ENCODE data around the gene AQP9. TPM values are rescaled to one million over a fixed set of nuclear protein-coding genes. Genes with fewer than 3 reads are reported as not detected.
"Not testable (repeated sequence)": the region's sequence is repeated elsewhere in the genome, so short reads cannot be mapped to it uniquely, and the experiment has no call there.

AQP9 gene
- total RNA-seq, 1 donor from 2014 or later: 2.1 TPM

- Histone ChIP-seq H3K9me3 (ENCODE audit: control insufficient read depth in 3 of 3, low read length in 3 of 3) (no peaks in the 10 kb centered on the region), H3K27ac (ENCODE audit: low read depth, low read length) (no peak overlapping the region), H3K4me1 (ENCODE audit: control insufficient read depth in 3 of 3, insufficient read depth in 3 of 3, low read length in 3 of 3) (no peaks in the 10 kb centered on the region), H3K27me3 (ENCODE audit: control insufficient read depth in 3 of 3, insufficient read depth in 3 of 3, low read length in 3 of 3) (no peaks in the 10 kb centered on the region), H3K36me3 (ENCODE audit: control insufficient read depth in 3 of 3, insufficient read depth in 3 of 3, low read length in 3 of 3) (no peaks in the 10 kb centered on the region), H3K9ac (ENCODE audit: low read depth in 1 of 3, low read length in 3 of 3) (no peak overlapping the region), H3K4me3 (ENCODE audit: low read length in 3 of 3) (no peak overlapping the region)
Observed at GRCh38 chr15:58200739-58201138, 62.6 kb downstream of the AQP9 start.

GRCh38 chr15:58201516-58201915, 63.3 kb downstream of the AQP9 start:
- no peaks in the 10 kb centered on the region for H3K36me3 ChIP-seq (ENCODE audit: control insufficient read depth in 3 of 3, insufficient read depth in 3 of 3, low read length in 3 of 3)
- H3K9me3 ChIP-seq (ENCODE audit: control insufficient read depth in 3 of 3, low read length in 3 of 3): no peaks in the 10 kb centered on the region
- H3K27me3 ChIP-seq (ENCODE audit: control insufficient read depth in 3 of 3, insufficient read depth in 3 of 3, low read length in 3 of 3): no peaks in the 10 kb centered on the region
- H3K4me1 ChIP-seq (ENCODE audit: control insufficient read depth in 3 of 3, insufficient read depth in 3 of 3, low read length in 3 of 3): no peaks in the 10 kb centered on the region
- H3K4me3 ChIP-seq (ENCODE audit: low read length in 3 of 3): no peak overlapping the region
- H3K9ac ChIP-seq (ENCODE audit: low read depth in 1 of 3, low read length in 3 of 3): no peak overlapping the region
- no peak overlapping the region for H3K27ac ChIP-seq (ENCODE audit: low read depth, low read length)

GRCh38 chr15:58203537-58203936, 65.4 kb downstream of the AQP9 start:
- Histone ChIP-seq H3K9me3 (ENCODE audit: control insufficient read depth in 3 of 3, low read length in 3 of 3) (no peaks in the 10 kb centered on the region), H3K4me1 (ENCODE audit: control insufficient read depth in 3 of 3, insufficient read depth in 3 of 3, low read length in 3 of 3) (no peaks in the 10 kb centered on the region), H3K4me3 (ENCODE audit: low read length in 3 of 3) (no peak overlapping the region), H3K27ac (ENCODE audit: low read depth, low read length) (no peak overlapping the region), H3K9ac (ENCODE audit: low read depth in 1 of 3, low read length in 3 of 3) (no peak overlapping the region), H3K36me3 (ENCODE audit: control insufficient read depth in 3 of 3, insufficient read depth in 3 of 3, low read length in 3 of 3) (no peaks in the 10 kb centered on the region), H3K27me3 (ENCODE audit: control insufficient read depth in 3 of 3, insufficient read depth in 3 of 3, low read length in 3 of 3) (no peaks in the 10 kb centered on the region)

GRCh38 chr15:58206151-58206550, 68.0 kb downstream of the AQP9 start:
- Histone ChIP-seq H3K4me3 (ENCODE audit: low read length in 3 of 3) (no peak overlapping the region), H3K36me3 (ENCODE audit: control insufficient read depth in 3 of 3, insufficient read depth in 3 of 3, low read length in 3 of 3) (no peaks in the 10 kb centered on the region), H3K27ac (ENCODE audit: low read depth, low read length) (no peak overlapping the region), H3K27me3 (ENCODE audit: control insufficient read depth in 3 of 3, insufficient read depth in 3 of 3, low read length in 3 of 3) (no peaks in the 10 kb centered on the region), H3K4me1 (ENCODE audit: control insufficient read depth in 3 of 3, insufficient read depth in 3 of 3, low read length in 3 of 3) (no peaks in the 10 kb centered on the region), H3K9ac (ENCODE audit: low read depth in 1 of 3, low read length in 3 of 3) (no peak overlapping the region), H3K9me3 (ENCODE audit: control insufficient read depth in 3 of 3, low read length in 3 of 3) (no peaks in the 10 kb centered on the region)

GRCh38 chr15:58208217-58208616, 70.0 kb downstream of the AQP9 start:
- H3K4me1 ChIP-seq (ENCODE audit: control insufficient read depth in 3 of 3, insufficient read depth in 3 of 3, low read length in 3 of 3); H3K27me3 ChIP-seq (ENCODE audit: control insufficient read depth in 3 of 3, insufficient read depth in 3 of 3, low read length in 3 of 3); H3K9me3 ChIP-seq (ENCODE audit: control insufficient read depth in 3 of 3, low read length in 3 of 3); H3K36me3 ChIP-seq (ENCODE audit: control insufficient read depth in 3 of 3, insufficient read depth in 3 of 3, low read length in 3 of 3); H3K9ac ChIP-seq (ENCODE audit: low read depth in 1 of 3, low read length in 3 of 3); H3K27ac ChIP-seq (ENCODE audit: low read depth, low read length); H3K4me3 ChIP-seq (ENCODE audit: low read length in 3 of 3): not testable (repeated sequence)

GRCh38 chr15:58209007-58209481, 70.9 kb downstream of the AQP9 start:
- not testable (repeated sequence) for H3K27ac ChIP-seq (ENCODE audit: low read depth, low read length); H3K4me3 ChIP-seq (ENCODE audit: low read length in 3 of 3); H3K36me3 ChIP-seq (ENCODE audit: control insufficient read depth in 3 of 3, insufficient read depth in 3 of 3, low read length in 3 of 3); H3K27me3 ChIP-seq (ENCODE audit: control insufficient read depth in 3 of 3, insufficient read depth in 3 of 3, low read length in 3 of 3); H3K9ac ChIP-seq (ENCODE audit: low read depth in 1 of 3, low read length in 3 of 3); H3K4me1 ChIP-seq (ENCODE audit: control insufficient read depth in 3 of 3, insufficient read depth in 3 of 3, low read length in 3 of 3); H3K9me3 ChIP-seq (ENCODE audit: control insufficient read depth in 3 of 3, low read length in 3 of 3)

- H3K27me3 ChIP-seq (ENCODE audit: control insufficient read depth in 3 of 3, insufficient read depth in 3 of 3, low read length in 3 of 3); H3K9ac ChIP-seq (ENCODE audit: low read depth in 1 of 3, low read length in 3 of 3); H3K4me3 ChIP-seq (ENCODE audit: low read length in 3 of 3); H3K9me3 ChIP-seq (ENCODE audit: control insufficient read depth in 3 of 3, low read length in 3 of 3); H3K4me1 ChIP-seq (ENCODE audit: control insufficient read depth in 3 of 3, insufficient read depth in 3 of 3, low read length in 3 of 3); H3K36me3 ChIP-seq (ENCODE audit: control insufficient read depth in 3 of 3, insufficient read depth in 3 of 3, low read length in 3 of 3); H3K27ac ChIP-seq (ENCODE audit: low read depth, low read length): not testable (repeated sequence)
Observed at GRCh38 chr15:58210031-58210430, 71.8 kb downstream of the AQP9 start.

GRCh38 chr15:58212909-58213526, 74.8 kb downstream of the AQP9 start:
- Histone ChIP-seq H3K36me3 (ENCODE audit: control insufficient read depth in 3 of 3, insufficient read depth in 3 of 3, low read length in 3 of 3) (no peaks in the 10 kb centered on the region), H3K4me1 (ENCODE audit: control insufficient read depth in 3 of 3, insufficient read depth in 3 of 3, low read length in 3 of 3) (peaks cover 0 to 3% (median 0%) of the 10 kb centered on the region in 3 donors), H3K4me3 (ENCODE audit: low read length in 3 of 3) (no peak overlapping the region), H3K27ac (ENCODE audit: low read depth, low read length) (no peak overlapping the region), H3K9me3 (ENCODE audit: control insufficient read depth in 3 of 3, low read length in 3 of 3) (no peaks in the 10 kb centered on the region), H3K27me3 (ENCODE audit: control insufficient read depth in 3 of 3, insufficient read depth in 3 of 3, low read length in 3 of 3) (no peaks in the 10 kb centered on the region), H3K9ac (ENCODE audit: low read depth in 1 of 3, low read length in 3 of 3) (no peak overlapping the region)

- H3K9ac ChIP-seq (ENCODE audit: low read depth in 1 of 3, low read length in 3 of 3): no peak overlapping the region
- H3K36me3 ChIP-seq (ENCODE audit: control insufficient read depth in 3 of 3, insufficient read depth in 3 of 3, low read length in 3 of 3): no peaks in the 10 kb centered on the region
- peaks cover 0 to 3% (median 0%) of the 10 kb centered on the region in 3 donors for H3K4me1 ChIP-seq (ENCODE audit: control insufficient read depth in 3 of 3, insufficient read depth in 3 of 3, low read length in 3 of 3)
- H3K4me3 ChIP-seq (ENCODE audit: low read length in 3 of 3): no peak overlapping the region
- no peaks in the 10 kb centered on the region for H3K27me3 ChIP-seq (ENCODE audit: control insufficient read depth in 3 of 3, insufficient read depth in 3 of 3, low read length in 3 of 3)
- H3K27ac ChIP-seq (ENCODE audit: low read depth, low read length): no peak overlapping the region
- no peaks in the 10 kb centered on the region for H3K9me3 ChIP-seq (ENCODE audit: control insufficient read depth in 3 of 3, low read length in 3 of 3)
Observed at GRCh38 chr15:58213587-58214338, 75.6 kb downstream of the AQP9 start.

- Histone ChIP-seq H3K27ac (ENCODE audit: low read depth, low read length) (no peak overlapping the region), H3K4me1 (ENCODE audit: control insufficient read depth in 3 of 3, insufficient read depth in 3 of 3, low read length in 3 of 3) (peaks cover 0 to 3% (median 0%) of the 10 kb centered on the region in 3 donors), H3K36me3 (ENCODE audit: control insufficient read depth in 3 of 3, insufficient read depth in 3 of 3, low read length in 3 of 3) (no peaks in the 10 kb centered on the region), H3K9me3 (ENCODE audit: control insufficient read depth in 3 of 3, low read length in 3 of 3) (peaks cover 0 to 2% (median 0%) of the 10 kb centered on the region in 3 donors), H3K9ac (ENCODE audit: low read depth in 1 of 3, low read length in 3 of 3) (no peak overlapping the region), H3K4me3 (ENCODE audit: low read length in 3 of 3) (no peak overlapping the region), H3K27me3 (ENCODE audit: control insufficient read depth in 3 of 3, insufficient read depth in 3 of 3, low read length in 3 of 3) (no peaks in the 10 kb centered on the region)
Observed at GRCh38 chr15:58214591-58215340, 76.6 kb downstream of the AQP9 start.
